GM21447 (cell line): Measurements from ENCODE around the gene WTAP.
"Not testable (repeated sequence)": the region's sequence is repeated elsewhere in the genome, so short reads cannot be mapped to it uniquely, and the experiment has no call there.

ENCODE experiments used
- ATAC-seq: cut with Tn5 transposase; IDR thresholded peaks from one replicate; pipeline ENCODE4 v1.9.1; 2021; ENCODE audit not compliant: unreplicated experiment

WTAP gene

GRCh38 chr6:159693128-159693893 is 34.0 kb upstream of the WTAP start, which contains the start of gene SOD2:
Gene SOD2, minus strand, starts transcription at chr6:159693241. Its CDS starts 74 bp downstream, at chr6:159693167.
- peak; percentile 72 for ATAC-seq

GRCh38 chr6:159693894-159694545 is 33.3 kb upstream of the WTAP start:
- no peak for ATAC-seq

GRCh38 chr6:159695984-159696383 is 31.3 kb upstream of the WTAP start:
- no peak for ATAC-seq

GRCh38 chr6:159700970-159701369 is 26.3 kb upstream of the WTAP start:
- no peak for ATAC-seq

GRCh38 chr6:159701413-159701999 is 25.8 kb upstream of the WTAP start:
- ATAC-seq: no peak

- not testable (repeated sequence) for ATAC-seq
Measured at GRCh38 chr6:159710603-159711002, 16.7 kb upstream of the WTAP start.

- not testable (repeated sequence) for ATAC-seq
Measured at GRCh38 chr6:159712389-159712788, 14.9 kb upstream of the WTAP start.

GRCh38 chr6:159713984-159714383 is 13.3 kb upstream of the WTAP start:
- ATAC-seq: no peak

- no peak for ATAC-seq
Measured at GRCh38 chr6:159714404-159714803, 12.9 kb upstream of the WTAP start.

- no peak for ATAC-seq
Measured at GRCh38 chr6:159715166-159715565, 12.1 kb upstream of the WTAP start.

- no peak for ATAC-seq
Measured at GRCh38 chr6:159715605-159716004, 11.7 kb upstream of the WTAP start.

- ATAC-seq: no peak
Measured at GRCh38 chr6:159716247-159717096, 10.8 kb upstream of the WTAP start.

- ATAC-seq: no peak
Measured at GRCh38 chr6:159718634-159719033, 8.7 kb upstream of the WTAP start.

- ATAC-seq: no peak
Measured at GRCh38 chr6:159719287-159719686, 8.0 kb upstream of the WTAP start.

GRCh38 chr6:159720708-159721107 is 6.6 kb upstream of the WTAP start:
- no peak for ATAC-seq

GRCh38 chr6:159721981-159722380 is 5.3 kb upstream of the WTAP start:
- ATAC-seq: not testable (repeated sequence)

- ATAC-seq: no peak
Measured at GRCh38 chr6:159722655-159723054, 4.7 kb upstream of the WTAP start.

GRCh38 chr6:159723259-159723658 is 4.0 kb upstream of the WTAP start:
- no peak for ATAC-seq

GRCh38 chr6:159724778-159725177 is 2.5 kb upstream of the WTAP start:
- ATAC-seq: no peak

GRCh38 chr6:159725208-159725607 is 2.1 kb upstream of the WTAP start:
- ATAC-seq: not testable (repeated sequence)

GRCh38 chr6:159726255-159726917 is 920 bp upstream of the WTAP start:
- ATAC-seq: peak; percentile 20
